SU-DHL-6 (cell line): Measurements from ENCODE around the gene OR7C2.

Source experiments
- EZH2phosphoT487 ChIP-seq: fragments of 200-600 bp; sonication (generic), shearing (Covaris generic); conservative IDR thresholded peaks from 2 replicates; pipeline ENCODE4 v1.6.1; 2018; ENCODE audit warnings: mild to moderate bottlenecking, antibody characterized with exemption, low read length, moderate library complexity, mixed read lengths
- TF ChIP-seq, protein P1 (sequence below): fragments of 200-600 bp; sonication (generic); IDR thresholded peaks from one replicate; pipeline ENCODE4 v1.5.1; 2017; ENCODE audit warnings: antibody characterized with exemption, mild to moderate bottlenecking, low read length, moderate library complexity; ENCODE audit not compliant: insufficient read depth, poor library complexity, severe bottlenecking

DNA sequence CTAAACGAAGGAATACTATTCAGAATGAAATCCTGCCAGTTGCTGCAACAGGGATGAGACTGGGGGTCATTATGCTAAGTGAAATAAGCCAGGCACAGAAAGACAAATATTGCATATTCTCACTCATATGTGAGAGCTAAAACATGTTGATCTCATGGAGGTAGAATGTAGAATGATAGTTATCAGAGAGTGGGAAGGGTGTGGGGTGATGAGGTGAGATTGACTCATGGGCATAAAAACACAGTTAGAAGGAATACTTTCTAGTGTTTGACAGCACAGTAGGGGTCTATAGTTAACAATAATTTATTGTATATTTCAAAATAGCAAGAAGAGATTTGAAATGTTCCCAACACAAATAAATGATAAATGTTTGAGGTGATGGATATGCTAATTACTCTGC is 7.8 kb upstream of the OR7C2 start:
- TF ChIP-seq, protein P1, sequence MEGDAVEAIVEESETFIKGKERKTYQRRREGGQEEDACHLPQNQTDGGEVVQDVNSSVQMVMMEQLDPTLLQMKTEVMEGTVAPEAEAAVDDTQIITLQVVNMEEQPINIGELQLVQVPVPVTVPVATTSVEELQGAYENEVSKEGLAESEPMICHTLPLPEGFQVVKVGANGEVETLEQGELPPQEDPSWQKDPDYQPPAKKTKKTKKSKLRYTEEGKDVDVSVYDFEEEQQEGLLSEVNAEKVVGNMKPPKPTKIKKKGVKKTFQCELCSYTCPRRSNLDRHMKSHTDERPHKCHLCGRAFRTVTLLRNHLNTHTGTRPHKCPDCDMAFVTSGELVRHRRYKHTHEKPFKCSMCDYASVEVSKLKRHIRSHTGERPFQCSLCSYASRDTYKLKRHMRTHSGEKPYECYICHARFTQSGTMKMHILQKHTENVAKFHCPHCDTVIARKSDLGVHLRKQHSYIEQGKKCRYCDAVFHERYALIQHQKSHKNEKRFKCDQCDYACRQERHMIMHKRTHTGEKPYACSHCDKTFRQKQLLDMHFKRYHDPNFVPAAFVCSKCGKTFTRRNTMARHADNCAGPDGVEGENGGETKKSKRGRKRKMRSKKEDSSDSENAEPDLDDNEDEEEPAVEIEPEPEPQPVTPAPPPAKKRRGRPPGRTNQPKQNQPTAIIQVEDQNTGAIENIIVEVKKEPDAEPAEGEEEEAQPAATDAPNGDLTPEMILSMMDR, result no peak
- no peak for TF ChIP-seq EZH2phosphoT487
